GM19023 (cell line): Measurements from ENCODE around the gene DNAJB1.

Experiments used
- ATAC-seq: cut with Tn5 transposase; IDR thresholded peaks from one replicate; pipeline ENCODE4 v1.9.1; 2021; ENCODE audit warnings: mild to moderate bottlenecking, moderate library complexity; ENCODE audit not compliant: unreplicated experiment

Gene DNAJB1

GRCh38 chr19:14497228-14497921 is 20.8 kb downstream of the DNAJB1 start:
- ATAC-seq = no peak

GRCh38 chr19:14496834-14497227 is 21.4 kb downstream of the DNAJB1 start:
- no peak for ATAC-seq

GRCh38 chr19:14496029-14496833 is 22.0 kb downstream of the DNAJB1 start, which contains the start of gene GIPC1:
Gene GIPC1 (minus strand): TSS chr19:14496127. CDS start chr19:14482976, 13,151 bp downstream.
- peak; percentile 79 for ATAC-seq

- peak; percentile 16 for ATAC-seq
These were observed 22.5 kb downstream of the DNAJB1 start for GRCh38 chr19:14495672-14496028.

GRCh38 chr19:14494910-14495671 is 23.1 kb downstream of the DNAJB1 start:
- no peak for ATAC-seq

GRCh38 chr19:14494411-14494810 is 23.8 kb downstream of the DNAJB1 start:
- ATAC-seq = no peak

- no peak for ATAC-seq
These were observed 25.4 kb downstream of the DNAJB1 start for GRCh38 chr19:14492756-14493337.

GRCh38 chr19:14487370-14488125 is 30.6 kb downstream of the DNAJB1 start:
- ATAC-seq = no peak

- ATAC-seq = no peak
These were observed 35.8 kb downstream of the DNAJB1 start for GRCh38 chr19:14482172-14482941.

- ATAC-seq = no peak
These were observed 37.5 kb downstream of the DNAJB1 start for GRCh38 chr19:14480700-14481079.

GRCh38 chr19:14479975-14480699 is 38.1 kb downstream of the DNAJB1 start:
- no peak for ATAC-seq

- no peak for ATAC-seq
These were observed 38.8 kb downstream of the DNAJB1 start for GRCh38 chr19:14479309-14479974.

- no peak for ATAC-seq
These were observed 40.1 kb downstream of the DNAJB1 start for GRCh38 chr19:14478113-14478545.

- ATAC-seq = no peak
These were observed 40.6 kb downstream of the DNAJB1 start for GRCh38 chr19:14477418-14478112.

- no peak for ATAC-seq
These were observed 41.4 kb downstream of the DNAJB1 start for GRCh38 chr19:14476673-14477401.

GRCh38 chr19:14476327-14476672 is 41.9 kb downstream of the DNAJB1 start:
- no peak for ATAC-seq
